H1 (cell line): Measurements from ENCODE around the gene PCED1B. TPM values are rescaled to one million over a fixed set of nuclear protein-coding genes. Genes with fewer than 3 reads are reported as not detected.

Experiments used
- CHD1 ChIP-seq: IDR thresholded peaks from 2 replicates; pipeline ENCODE4 v1.6.1; 2012; ENCODE audit warnings: low read depth, low read length, improper control_type of control experiment
- PHF8 ChIP-seq: fragments of 200-600 bp; sonication (generic); conservative IDR thresholded peaks from 2 replicates; pipeline ENCODE4 v1.7.1; 2012; ENCODE audit warnings: low read depth, mild to moderate bottlenecking, inconsistent platforms, low read length, moderate library complexity
- POLR2A ChIP-seq, 2 experiments: IDR thresholded peaks; 1 replicate in 1 of 2; 2 replicates in 1 of 2; pipeline ENCODE4 v1.6.1; 2011; ENCODE audit warnings: low read depth in 2 of 2, low read length in 2 of 2, mild to moderate bottlenecking in 2 of 2; ENCODE audit errors: control extremely low read depth in 1 of 2
- POLR2AphosphoS5 ChIP-seq: IDR thresholded peaks from 2 replicates; pipeline ENCODE4 v1.6.1; 2011; ENCODE audit warnings: low read depth, low read length
- POU5F1 ChIP-seq: IDR thresholded peaks from 2 replicates; pipeline ENCODE4 v1.6.1; 2011; ENCODE audit warnings: low read depth, mild to moderate bottlenecking, low read length, moderate library complexity
- SAP30 ChIP-seq: fragments of 300-600 bp; sonication (generic); IDR thresholded peaks from 2 replicates; pipeline ENCODE4 v1.7.1; 2012; ENCODE audit warnings: low read length, moderate library complexity, mild to moderate bottlenecking, inconsistent platforms; ENCODE audit not compliant: insufficient read depth, insufficient replicate concordance
- SUZ12 ChIP-seq: fragments of 200-600 bp; sonication (generic); IDR thresholded peaks from 2 replicates; pipeline ENCODE4 v1.6.1; 2012; ENCODE audit warnings: mild to moderate bottlenecking, inconsistent platforms, low read length, moderate library complexity, mixed read lengths
- TAF7 ChIP-seq: optimal IDR thresholded peaks from 2 replicates; pipeline ENCODE3; 2011; ENCODE audit warnings: low read depth, mild to moderate bottlenecking, inconsistent platforms, low read length, moderate library complexity, borderline replicate concordance
- polyA plus RNA-seq, 7 experiments: library from polyadenylated mRNA; depleted of rRNA in 3 of 7; stranded (reverse) in 5 of 7; unstranded in 2 of 7; fragments of >200 nt in 5 of 7; fragments of 200-250 nt in 2 of 7; gene quantifications; 1 replicate in 5 of 7; 2 replicates in 1 of 7; 4 replicates in 1 of 7; pipeline versions ENCODE4 v1.2.1 to v1.2.3, GENCODE V29; 2011 to 2013; ENCODE audit warnings: missing spikeins in 2 of 7, mixed read lengths in 2 of 7
- total RNA-seq: library from RNA; stranded (reverse); fragmentation: NEBNext Ultra II Directional; extraction: Animal tissue kit (Norgen Biotek cat#: 25700); gene quantifications from 2 replicates; pipeline ENCODE4 v1.2.1, GENCODE V29; 2021
- TF ChIP-seq, protein P1 (sequence below): IDR thresholded peaks from 2 replicates; pipeline ENCODE4 v1.6.1; 2012; ENCODE audit warnings: inconsistent platforms

The PCED1B gene
- total and polyA plus RNA-seq, 2 of the 8 experiments (the other 6 are each of a cell fraction or from before 2014, with no cell fraction given): 4.7 to 5.4 TPM

DNA sequence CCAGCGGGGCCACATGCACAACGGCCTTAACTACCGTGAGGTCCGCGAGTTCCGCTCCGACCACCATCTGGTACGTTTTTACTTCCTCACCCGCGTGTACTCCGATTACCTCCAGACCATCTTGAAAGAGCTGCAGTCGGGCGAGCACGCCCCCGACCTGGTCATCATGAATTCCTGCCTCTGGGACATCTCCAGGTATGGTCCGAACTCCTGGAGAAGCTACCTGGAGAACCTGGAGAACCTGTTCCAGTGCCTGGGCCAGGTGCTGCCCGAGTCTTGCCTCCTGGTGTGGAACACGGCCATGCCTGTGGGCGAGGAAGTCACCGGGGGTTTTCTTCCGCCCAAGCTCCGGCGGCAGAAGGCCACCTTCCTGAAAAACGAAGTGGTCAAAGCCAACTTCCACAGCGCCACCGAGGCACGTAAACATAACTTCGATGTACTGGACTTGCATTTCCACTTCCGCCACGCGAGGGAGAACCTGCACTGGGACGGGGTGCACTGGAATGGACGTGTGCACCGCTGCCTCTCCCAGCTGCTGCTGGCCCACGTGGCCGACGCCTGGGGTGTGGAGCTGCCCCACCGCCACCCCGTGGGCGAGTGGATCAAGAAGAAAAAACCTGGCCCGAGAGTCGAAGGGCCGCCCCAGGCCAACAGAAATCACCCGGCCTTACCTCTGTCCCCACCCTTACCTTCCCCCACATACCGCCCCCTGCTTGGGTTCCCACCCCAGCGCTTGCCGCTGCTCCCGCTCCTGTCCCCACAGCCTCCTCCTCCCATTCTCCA lies 156.0 kb downstream of the PCED1B start (continued):
- TF ChIP-seq SUZ12 (no peak), POU5F1 (no peak), CHD1 (no peak), TAF7 (no peak), SAP30 (no peak), PHF8 (no peak), POLR2A (IDR thresholded peaks at IDR 0.05; ENCODE audit: control extremely low read depth in 1 of 2, low read depth in 2 of 2, low read length in 2 of 2) (no peak), POLR2AphosphoS5 (no peak)
- TF ChIP-seq, protein P1, sequence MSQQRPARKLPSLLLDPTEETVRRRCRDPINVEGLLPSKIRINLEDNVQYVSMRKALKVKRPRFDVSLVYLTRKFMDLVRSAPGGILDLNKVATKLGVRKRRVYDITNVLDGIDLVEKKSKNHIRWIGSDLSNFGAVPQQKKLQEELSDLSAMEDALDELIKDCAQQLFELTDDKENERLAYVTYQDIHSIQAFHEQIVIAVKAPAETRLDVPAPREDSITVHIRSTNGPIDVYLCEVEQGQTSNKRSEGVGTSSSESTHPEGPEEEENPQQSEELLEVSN: no peak
- TF ChIP-seq, all 59 proteins: peak for 0
